Esophagus squamous epithelium (tissue), 4 donors: ENCODE measurements around the gene MTA1.

ENCODE experiments used
- CTCF ChIP-seq, 6 experiments: fragments of 450-650 bp in 4 of 6; fragments of 200-600 bp in 2 of 6; sonication (generic) in 2 of 6; IDR thresholded peaks; one replicate each; pipeline ENCODE4 v1.5.1; 2016 to 2019; ENCODE audit warnings: antibody characterized with exemption in 6 of 6, mild to moderate bottlenecking in 4 of 6, moderate library complexity in 4 of 6
- POLR2A ChIP-seq, 4 donors: fragments of 450-650 bp; IDR thresholded peaks; one replicate each; pipeline ENCODE4 v1.6.1; 2017; ENCODE audit warnings: antibody characterized with exemption in 4 of 4, mild to moderate bottlenecking in 4 of 4, moderate library complexity in 3 of 4

GRCh38 chr14:105450123-105450505 lies 30.5 kb downstream of the MTA1 start:
- no peak for TF ChIP-seq CTCF (IDR thresholded peaks at IDR 0.05)
- no peak for TF ChIP-seq POLR2A (IDR thresholded peaks at IDR 0.05)
